SHP77 treated with DMSO at 0.1 percent for 48 hours (cell line): Measurements from ENCODE around the gene AOPEP.

Experiments used
- DNase-seq: peaks from one replicate; lab custom pipeline; 2025; lab: John Stamatoyannopoulos, UW

AOPEP gene

DNA sequence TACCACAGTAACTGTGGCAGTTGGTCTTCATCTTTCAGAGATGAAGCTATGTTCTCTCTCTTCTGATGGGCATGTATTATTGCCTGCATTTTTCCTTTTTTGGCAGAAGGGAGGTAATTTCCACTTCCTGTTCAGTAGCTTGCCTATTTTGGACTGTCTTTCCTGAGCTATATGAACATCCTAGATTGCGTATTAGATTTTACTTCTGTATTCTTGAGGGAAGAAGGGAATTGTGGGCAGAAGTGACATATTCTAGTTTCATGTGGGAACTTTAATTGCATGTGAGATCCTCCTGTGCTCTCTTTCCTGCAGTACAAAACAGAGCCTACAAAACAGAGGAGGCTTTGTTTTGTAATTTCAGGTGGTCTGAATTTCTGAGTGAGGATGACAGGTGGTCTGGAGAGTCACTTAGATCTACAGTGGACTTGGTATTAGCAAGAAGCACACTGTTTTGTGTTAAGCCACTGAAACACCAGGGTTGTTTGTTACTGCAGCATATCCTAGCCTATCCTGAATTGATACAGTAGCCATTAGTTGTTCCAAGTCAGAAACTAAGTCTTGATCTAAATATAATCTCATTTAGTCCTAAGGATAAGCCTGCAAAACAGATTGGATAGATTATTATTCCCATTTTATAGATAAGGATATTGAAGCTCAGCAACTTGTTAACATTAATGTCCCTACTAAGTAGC is 68.1 kb downstream of the AOPEP start:
- no peak for DNase-seq

DNA sequence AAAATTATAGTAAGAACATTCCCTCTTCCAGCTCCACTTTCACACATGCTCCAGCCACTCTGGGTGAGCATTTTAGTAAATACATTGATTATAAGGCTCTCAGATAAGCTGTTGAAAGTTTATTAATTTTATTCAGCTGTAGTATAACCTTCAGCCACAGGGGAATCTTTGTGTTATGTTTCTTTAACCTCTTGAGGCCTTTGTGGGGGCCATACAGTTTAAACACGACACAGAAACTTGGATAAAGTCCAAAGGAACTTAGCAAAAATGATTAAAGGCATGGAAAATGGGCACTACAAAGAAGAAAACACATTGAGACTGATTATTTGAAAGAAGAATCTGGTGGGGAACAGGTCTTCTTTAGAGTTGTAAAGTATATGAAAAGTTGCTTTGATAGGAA is 70.2 kb downstream of the AOPEP start:
- DNase-seq, result no peak

GRCh38 chr9:94798201-94798600 is 71.7 kb downstream of the AOPEP start:
- DNase-seq, result no peak

DNA sequence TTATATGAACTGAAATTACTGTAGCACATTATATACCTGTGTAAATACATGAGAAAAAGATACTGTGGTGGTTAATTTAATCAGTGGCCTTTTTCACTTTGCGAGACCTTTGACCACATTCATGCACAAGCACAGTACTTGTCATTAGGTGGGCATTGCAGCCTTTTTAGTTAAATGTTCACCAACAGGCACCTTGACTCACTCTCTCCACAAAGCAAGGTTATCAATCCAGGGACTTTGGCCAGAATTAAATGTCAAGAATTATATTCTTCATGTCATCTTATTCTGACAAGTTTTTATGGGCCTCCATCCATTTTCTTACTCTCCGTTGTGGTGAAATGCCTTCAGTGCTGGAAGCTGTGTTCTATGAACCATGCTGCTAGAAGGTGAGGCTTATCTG is 72.2 kb downstream of the AOPEP start:
- no peak for DNase-seq

GRCh38 chr9:94799578-94800264 is 73.2 kb downstream of the AOPEP start:
- DNase-seq, result no peak

GRCh38 chr9:94800424-94801117 is 74.1 kb downstream of the AOPEP start:
- DNase-seq, result no peak

- DNase-seq, result no peak
These were observed 74.7 kb downstream of the AOPEP start for GRCh38 chr9:94801234-94801633.

GRCh38 chr9:94801681-94802080 is 75.2 kb downstream of the AOPEP start:
- no peak for DNase-seq

DNA sequence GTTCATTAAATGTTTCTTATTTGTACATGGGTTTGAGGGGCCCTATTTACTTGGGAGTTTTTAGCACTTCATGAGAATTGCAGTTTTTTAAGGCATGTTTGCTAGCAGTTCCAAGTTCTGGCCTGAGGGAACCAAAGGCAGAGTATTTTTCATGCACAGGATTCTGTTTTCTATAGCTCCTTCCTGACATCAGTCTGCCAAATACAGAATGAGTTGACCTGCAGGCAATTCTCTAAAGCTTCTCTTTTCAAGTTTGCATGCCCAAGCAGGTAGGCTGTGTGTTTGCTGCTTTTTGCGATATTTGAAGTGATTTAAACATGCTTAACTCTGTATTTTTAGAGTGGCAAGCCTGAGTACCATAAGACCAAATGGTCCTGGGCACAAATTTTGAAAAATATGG is 75.8 kb downstream of the AOPEP start:
- DNase-seq, result no peak

GRCh38 chr9:94802793-94803192 is 76.3 kb downstream of the AOPEP start:
- no peak for DNase-seq

DNA sequence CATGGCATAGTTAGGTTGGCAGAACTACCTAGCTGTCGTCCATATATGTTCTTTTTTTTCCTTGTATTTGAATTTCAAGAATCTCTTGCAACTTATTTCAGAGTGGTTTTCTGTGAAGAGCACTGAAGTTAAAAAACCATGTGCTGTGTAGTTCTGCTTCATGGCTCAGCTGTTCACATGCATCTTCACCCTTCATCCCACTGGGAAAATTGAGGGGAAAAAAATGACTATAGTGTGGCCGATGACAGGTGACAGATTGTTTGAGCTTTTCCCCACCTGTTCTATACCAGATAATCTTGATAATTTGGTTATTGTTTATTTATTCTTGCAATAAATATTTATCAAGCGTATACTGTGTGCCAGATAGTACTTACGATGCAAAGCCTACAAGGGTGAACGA is 77.8 kb downstream of the AOPEP start:
- no peak for DNase-seq

GRCh38 chr9:94805051-94805489 is 78.6 kb downstream of the AOPEP start:
- no peak for DNase-seq

DNA sequence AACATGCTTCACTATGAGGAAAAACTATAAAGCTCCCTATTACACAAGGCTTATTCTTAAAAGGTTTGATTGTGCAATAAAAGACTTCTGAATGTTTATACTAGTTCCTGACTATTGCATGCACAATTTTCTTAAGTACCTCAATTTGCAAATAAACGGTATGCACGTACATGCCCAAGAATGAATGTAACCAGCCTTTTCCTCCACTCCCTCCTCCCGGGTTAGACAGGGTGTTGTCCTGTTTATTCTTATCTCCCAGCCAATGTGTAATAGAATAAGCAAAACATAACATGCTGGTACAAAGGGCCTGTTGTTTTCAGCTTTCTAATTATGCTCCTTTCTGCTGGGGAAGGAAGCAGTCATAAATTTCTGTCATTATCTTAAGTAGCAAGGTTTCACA is 79.1 kb downstream of the AOPEP start:
- DNase-seq, result no peak

GRCh38 chr9:94806307-94806893 is 79.9 kb downstream of the AOPEP start:
- DNase-seq, result no peak

- DNase-seq, result no peak
These were observed 81.1 kb downstream of the AOPEP start for GRCh38 chr9:94807556-94807955.

DNA sequence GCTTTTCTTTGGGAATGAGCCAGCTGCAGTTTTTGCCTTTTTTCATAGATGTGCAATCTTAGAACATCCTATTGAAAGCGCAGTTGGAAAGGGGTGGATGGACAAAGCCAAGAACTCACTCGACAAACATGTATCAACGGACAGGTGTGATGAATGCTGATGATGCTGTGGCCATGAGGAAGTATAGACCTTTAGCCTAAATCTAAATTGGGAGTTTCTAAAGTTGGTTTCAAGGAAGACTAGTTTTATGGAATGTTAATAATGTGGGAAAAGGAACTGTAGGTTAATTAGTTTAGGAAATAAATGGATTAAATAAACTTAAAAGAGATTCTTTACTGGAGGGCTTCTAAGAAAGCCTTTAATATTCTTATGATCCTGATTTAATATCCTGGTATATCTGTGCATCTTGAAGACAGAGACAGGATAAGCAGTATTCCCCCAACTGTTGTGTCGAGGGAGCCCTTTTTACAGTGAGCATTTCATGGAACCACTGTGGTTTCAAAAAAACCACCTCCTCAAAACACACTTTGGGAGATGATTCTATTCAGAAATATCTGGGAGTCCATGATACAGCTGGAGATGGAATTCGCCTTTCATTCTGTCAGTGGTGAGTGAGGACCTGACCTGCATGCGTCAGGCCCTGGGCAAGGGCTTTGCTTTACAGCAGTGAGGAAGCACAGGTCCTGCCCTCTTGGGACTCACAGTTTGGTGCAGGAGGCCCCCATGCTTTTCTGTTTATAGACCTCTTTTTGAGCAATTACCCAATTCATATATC is 82.6 kb downstream of the AOPEP start:
- no peak for DNase-seq

DNA sequence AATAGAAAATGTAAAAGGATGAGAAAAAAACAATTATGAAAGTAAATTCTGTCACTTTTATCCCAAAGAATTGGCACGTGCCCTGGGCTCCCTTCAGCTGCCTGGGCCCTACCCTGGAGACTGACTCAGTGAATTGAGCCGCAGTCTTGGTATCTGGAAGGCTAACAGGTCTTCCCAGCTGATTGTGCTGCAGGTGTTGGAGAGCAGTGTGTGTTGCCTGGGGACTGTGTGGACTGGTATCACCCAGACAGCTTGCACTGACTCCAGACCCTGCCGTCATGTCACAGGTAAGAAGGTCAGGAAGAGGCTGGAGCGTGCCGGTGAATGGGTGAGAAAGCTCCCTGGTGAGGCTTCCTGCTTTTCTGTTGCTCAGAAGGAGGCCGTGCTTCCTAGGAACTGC is 83.3 kb downstream of the AOPEP start:
- no peak for DNase-seq

DNA sequence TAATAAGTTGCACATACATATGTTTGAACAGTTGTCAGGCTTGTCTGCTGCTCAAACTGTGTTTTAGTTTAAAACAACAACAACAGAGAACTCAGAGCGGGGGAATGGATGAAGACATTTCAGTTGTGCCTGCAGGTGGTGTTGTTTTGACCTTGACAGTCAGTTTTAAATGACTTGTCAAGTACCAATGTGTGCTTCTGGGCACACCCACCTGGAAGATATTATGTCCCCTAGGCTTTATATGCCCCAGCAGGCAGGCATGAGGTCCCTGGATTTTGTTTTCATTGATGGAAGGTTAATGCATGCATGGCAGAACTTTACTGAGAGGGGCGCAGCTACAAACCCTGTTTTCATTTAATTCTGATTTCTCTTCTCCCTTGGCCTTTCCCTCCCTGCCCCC is 84.6 kb downstream of the AOPEP start:
- DNase-seq, result no peak

GRCh38 chr9:94812343-94812742 is 85.8 kb downstream of the AOPEP start:
- no peak for DNase-seq

DNA sequence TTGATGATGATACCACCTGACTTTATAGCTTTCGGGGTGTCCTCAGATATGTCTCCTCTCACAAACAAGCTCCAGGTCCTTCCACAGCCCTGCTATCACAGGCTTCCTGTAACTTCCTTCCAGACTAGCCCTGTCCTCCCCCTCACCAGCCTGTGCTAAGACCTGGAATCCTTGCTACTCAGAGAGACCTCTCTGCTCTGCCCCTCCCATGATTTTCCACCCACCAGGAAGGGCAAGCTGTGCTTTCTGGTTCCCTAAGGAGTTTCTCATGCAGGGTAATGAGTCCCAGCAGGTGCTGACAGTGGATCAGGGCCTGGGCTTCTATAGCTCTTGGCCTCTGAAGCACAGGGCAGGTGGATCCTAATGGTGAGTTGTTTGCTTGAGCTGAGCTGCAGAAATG is 86.9 kb downstream of the AOPEP start:
- no peak for DNase-seq

GRCh38 chr9:94817291-94818177 is 91.0 kb downstream of the AOPEP start:
- DNase-seq, result no peak
